ENCODE results near the gene FATE1. TPM values are rescaled to one million over a fixed set of nuclear protein-coding genes. Genes with fewer than 3 reads are reported as not detected.

The FATE1 gene
- total and polyA plus RNA-seq, 12 donors: 0.29 to 25.6 (median 0.61) TPM; not detected in 5

DNA sequence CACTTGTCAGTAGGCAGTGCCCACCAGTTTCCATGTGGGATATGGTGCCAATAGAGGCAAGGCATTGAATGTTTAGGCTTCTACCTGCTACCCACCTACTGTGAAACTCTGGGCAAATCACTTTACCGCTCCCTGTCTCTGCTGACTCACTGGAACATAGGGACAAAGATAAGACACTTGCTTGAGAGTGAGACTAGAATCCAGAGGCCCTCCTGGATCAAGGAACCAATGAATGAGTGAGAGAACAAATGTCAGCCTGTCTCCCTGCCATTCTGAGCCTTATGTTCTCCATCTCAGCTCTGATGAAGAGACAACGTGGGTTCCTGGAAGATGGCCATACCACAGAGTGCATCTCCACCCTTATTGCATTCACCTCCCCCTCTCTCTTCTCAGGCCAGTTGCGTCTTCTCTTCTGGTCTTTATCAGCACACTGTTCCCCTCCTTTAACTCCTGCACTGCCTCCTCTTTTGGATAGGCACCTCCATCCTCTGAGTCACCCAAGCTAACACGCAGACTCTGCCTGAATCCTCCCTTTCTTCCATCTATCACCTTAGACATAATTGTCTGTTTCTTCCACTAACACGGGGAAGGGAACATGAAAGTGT is 35.9 kb upstream of the FATE1 start:
- no peaks in the 10 kb centered on the region for H3K9me3 ChIP-seq (replicated peaks in 1 of 3)
- peaks cover 8% of the 10 kb centered on the region for H3K27me3 ChIP-seq
- no peak overlapping the region for H3K4me3 ChIP-seq
- intact Hi-C loops (cut with DNase I): loop anchor here in 1 of 2 donors (5.0 kb wide), 1 partner anchor 528 kb away; no protein-coding TSS in a partner anchor
- no peaks in the 10 kb centered on the region for H3K36me3 ChIP-seq (replicated peaks in 1 of 2)
- no peak for DNase-seq
- H3K27ac ChIP-seq: no peak overlapping the region
- TF ChIP-seq CTCF (IDR thresholded peaks at IDR 0.05) (no peak), POLR2A (IDR thresholded peaks at IDR 0.05) (no peak)
- H3K4me1 ChIP-seq (replicated peaks in 1 of 2): no peaks in the 10 kb centered on the region
- 48 to 68% (median 59%) methylated on average over 4 to 5 of the region's 5 CpGs for WGBS, 4 donors

DNA sequence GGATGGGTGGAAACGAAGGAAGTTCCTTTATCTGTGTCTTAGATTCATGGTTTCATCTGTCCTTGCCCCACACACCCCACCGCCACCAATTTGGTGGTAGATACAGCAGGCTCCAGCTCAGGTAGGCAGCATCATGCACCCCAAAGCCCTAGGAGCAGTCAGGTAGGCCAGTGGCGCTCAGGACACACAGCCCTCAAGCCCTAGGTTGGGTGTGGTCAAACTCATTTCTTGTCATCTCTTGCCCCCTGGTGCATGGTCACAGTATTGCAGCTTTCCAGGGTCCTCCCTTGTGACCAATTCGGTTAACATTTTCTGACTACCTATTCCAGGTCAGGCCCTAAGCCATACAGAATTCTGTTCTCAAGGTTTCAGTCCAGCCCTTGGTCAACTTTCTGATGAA is 35.0 kb upstream of the FATE1 start:
- TF ChIP-seq CTCF (IDR thresholded peaks at IDR 0.05) (peak; percentile 59 to 84 (median 68)), POLR2A (IDR thresholded peaks at IDR 0.05) (no peak)
- Histone ChIP-seq H3K27ac (no peak overlapping the region), H3K36me3 (replicated peaks in 1 of 2) (no peaks in the 10 kb centered on the region), H3K4me3 (no peak overlapping the region), H3K9me3 (replicated peaks in 1 of 3) (no peaks in the 10 kb centered on the region), H3K4me1 (replicated peaks in 1 of 2) (no peaks in the 10 kb centered on the region), H3K27me3 (peaks cover 8% of the 10 kb centered on the region)
- intact Hi-C loops (cut with DNase I): loop anchor here in 1 of 2 donors (5.0 kb wide), 1 partner anchor 529 kb away; no protein-coding TSS in a partner anchor
- DNase-seq: peak; percentile 51 to 84 (median 62)
- WGBS, 4 donors: 0 to 48% (median 44%) methylated on average over 1 to 4 of the region's 4 CpGs

DNA sequence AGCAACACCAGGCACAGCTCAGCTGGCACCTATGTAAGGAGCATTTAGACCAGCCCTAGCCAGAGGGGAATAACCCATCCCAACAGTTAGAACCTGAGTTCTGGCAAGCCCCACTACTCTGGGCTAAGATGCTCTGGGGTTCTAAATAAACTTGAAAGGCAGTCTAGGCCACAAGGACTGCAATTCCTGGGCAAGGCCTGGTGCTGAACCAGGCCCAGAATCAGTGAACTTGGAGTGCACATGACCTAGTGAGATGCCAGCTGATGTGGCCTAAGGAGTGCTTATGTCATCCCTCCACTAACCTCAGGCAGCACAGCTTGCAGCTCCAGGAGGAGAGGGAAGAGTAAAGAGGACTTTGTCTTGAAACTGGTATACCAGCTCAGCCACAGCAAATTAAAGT is 28.2 kb upstream of the FATE1 start:
- H3K27me3 ChIP-seq: peaks cover 8% of the 10 kb centered on the region
- H3K36me3 ChIP-seq (replicated peaks in 1 of 2): no peaks in the 10 kb centered on the region
- intact Hi-C loops (cut with DNase I): no loop called here
- no peak for DNase-seq
- H3K9me3 ChIP-seq (replicated peaks in 1 of 3): no peaks in the 10 kb centered on the region
- no peak for TF ChIP-seq CTCF (IDR thresholded peaks at IDR 0.05)
- TF ChIP-seq POLR2A (IDR thresholded peaks at IDR 0.05): no peak
- no peak overlapping the region for H3K27ac ChIP-seq
- no peaks in the 10 kb centered on the region for H3K4me1 ChIP-seq (replicated peaks in 1 of 2)
- no peak overlapping the region for H3K4me3 ChIP-seq

DNA sequence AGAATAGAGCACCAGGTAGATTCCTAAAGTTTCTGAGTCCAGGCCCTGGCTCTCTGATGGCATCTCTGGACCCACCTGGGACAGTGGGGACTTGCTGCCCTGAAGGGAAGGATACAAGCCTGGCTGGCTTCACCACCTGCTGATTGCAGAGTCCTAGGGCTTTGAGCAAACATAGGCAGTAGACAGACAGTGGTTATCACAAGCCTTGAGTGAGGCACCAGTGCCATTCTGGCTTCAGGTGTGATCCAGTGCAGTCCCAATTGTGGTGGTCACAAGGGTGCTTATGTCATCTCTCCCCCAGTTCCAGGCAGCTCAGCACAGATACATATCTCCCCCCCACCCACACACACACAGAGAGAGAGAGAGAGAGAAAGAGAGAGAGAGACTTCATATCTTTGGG is 27.1 kb upstream of the FATE1 start:
- Histone ChIP-seq H3K4me1 (replicated peaks in 1 of 2) (no peaks in the 10 kb centered on the region), H3K27me3 (peaks cover 8% of the 10 kb centered on the region), H3K4me3 (no peak overlapping the region), H3K27ac (no peak overlapping the region), H3K9me3 (replicated peaks in 1 of 3) (no peaks in the 10 kb centered on the region), H3K36me3 (replicated peaks in 1 of 2) (no peaks in the 10 kb centered on the region)
- TF ChIP-seq CTCF (IDR thresholded peaks at IDR 0.05) (no peak), POLR2A (IDR thresholded peaks at IDR 0.05) (no peak)
- no peak for DNase-seq
- intact Hi-C loops (cut with DNase I): no loop called here

All from adrenal gland (tissue), 12 donors.